Measurements from ENCODE around the gene P4HA2.

P4HA2 gene

GRCh38 chr5:132206782-132207181 lies 20.9 kb downstream of the P4HA2 start:
- H3K36me3 Mint-ChIP-seq = no peaks in the 10 kb centered on the region
- H3K9me3 Mint-ChIP-seq = no peaks in the 10 kb centered on the region
- H3K27me3 Mint-ChIP-seq = no peaks in the 10 kb centered on the region
- H3K4me3 Mint-ChIP-seq = no peak overlapping the region
- no peak overlapping the region for H3K27ac Mint-ChIP-seq
- H3K4me1 Mint-ChIP-seq = no peaks in the 10 kb centered on the region

GRCh38 chr5:132205385-132206125 lies 22.1 kb downstream of the P4HA2 start:
- Mint-ChIP-seq H3K4me1 (no peaks in the 10 kb centered on the region), H3K27ac (no peak overlapping the region)

GRCh38 chr5:132204371-132205135 lies 23.1 kb downstream of the P4HA2 start:
- Mint-ChIP-seq H3K27ac (no peak overlapping the region), H3K27me3 (no peaks in the 10 kb centered on the region), H3K4me1 (no peaks in the 10 kb centered on the region), H3K9me3 (no peaks in the 10 kb centered on the region), H3K4me3 (no peak overlapping the region), H3K36me3 (no peaks in the 10 kb centered on the region)

More at GRCh38 chr5:132205385-132206125, 22.1 kb downstream of the P4HA2 start:
- no peaks in the 10 kb centered on the region for H3K36me3 Mint-ChIP-seq
- no peaks in the 10 kb centered on the region for H3K27me3 Mint-ChIP-seq
- no peak overlapping the region for H3K4me3 Mint-ChIP-seq
- H3K9me3 Mint-ChIP-seq = no peaks in the 10 kb centered on the region

GRCh38 chr5:132203916-132204315 lies 23.7 kb downstream of the P4HA2 start:
- H3K27me3 Mint-ChIP-seq = no peaks in the 10 kb centered on the region
- H3K27ac Mint-ChIP-seq = no peak overlapping the region
- H3K4me3 Mint-ChIP-seq = no peak overlapping the region
- no peaks in the 10 kb centered on the region for H3K9me3 Mint-ChIP-seq
- no peaks in the 10 kb centered on the region for H3K36me3 Mint-ChIP-seq
- no peaks in the 10 kb centered on the region for H3K4me1 Mint-ChIP-seq

GRCh38 chr5:132203464-132203818 lies 24.2 kb downstream of the P4HA2 start:
- Mint-ChIP-seq H3K4me1 (no peaks in the 10 kb centered on the region), H3K9me3 (no peaks in the 10 kb centered on the region), H3K4me3 (no peak overlapping the region), H3K36me3 (no peaks in the 10 kb centered on the region), H3K27me3 (no peaks in the 10 kb centered on the region), H3K27ac (no peak overlapping the region)

GRCh38 chr5:132202711-132203463 lies 24.8 kb downstream of the P4HA2 start:
- Mint-ChIP-seq H3K27ac (no peak overlapping the region), H3K4me3 (no peak overlapping the region), H3K4me1 (no peaks in the 10 kb centered on the region), H3K27me3 (no peaks in the 10 kb centered on the region), H3K36me3 (no peaks in the 10 kb centered on the region), H3K9me3 (no peaks in the 10 kb centered on the region)

GRCh38 chr5:132199116-132199680 lies 28.5 kb downstream of the P4HA2 start:
- Mint-ChIP-seq H3K4me1 (no peaks in the 10 kb centered on the region), H3K4me3 (no peak overlapping the region), H3K27ac (no peak overlapping the region), H3K27me3 (no peaks in the 10 kb centered on the region), H3K9me3 (no peaks in the 10 kb centered on the region), H3K36me3 (no peaks in the 10 kb centered on the region)

- H3K36me3 Mint-ChIP-seq = no peaks in the 10 kb centered on the region
- H3K9me3 Mint-ChIP-seq = no peaks in the 10 kb centered on the region
- no peak overlapping the region for H3K4me3 Mint-ChIP-seq
- no peak overlapping the region for H3K27ac Mint-ChIP-seq
- no peaks in the 10 kb centered on the region for H3K4me1 Mint-ChIP-seq
- H3K27me3 Mint-ChIP-seq = no peaks in the 10 kb centered on the region
These were observed 29.1 kb downstream of the P4HA2 start for GRCh38 chr5:132198571-132198970.

GRCh38 chr5:132195727-132196126 lies 31.9 kb downstream of the P4HA2 start:
- Mint-ChIP-seq H3K36me3 (no peaks in the 10 kb centered on the region), H3K4me1 (no peaks in the 10 kb centered on the region), H3K27me3 (no peaks in the 10 kb centered on the region), H3K27ac (no peak overlapping the region), H3K4me3 (no peak overlapping the region), H3K9me3 (no peaks in the 10 kb centered on the region)

- H3K4me3 Mint-ChIP-seq = no peak overlapping the region
- no peaks in the 10 kb centered on the region for H3K9me3 Mint-ChIP-seq
- H3K27ac Mint-ChIP-seq = no peak overlapping the region
- peaks cover 7% of the 10 kb centered on the region for H3K4me1 Mint-ChIP-seq
- H3K36me3 Mint-ChIP-seq = no peaks in the 10 kb centered on the region
- peaks cover 5% of the 10 kb centered on the region for H3K27me3 Mint-ChIP-seq
These were observed 34.4 kb downstream of the P4HA2 start for GRCh38 chr5:132193165-132193694.

GRCh38 chr5:132190161-132190817 lies 37.4 kb downstream of the P4HA2 start:
- Mint-ChIP-seq H3K4me3 (no peak overlapping the region), H3K27me3 (peaks cover 11% of the 10 kb centered on the region), H3K27ac (no peak overlapping the region), H3K9me3 (no peaks in the 10 kb centered on the region), H3K36me3 (no peaks in the 10 kb centered on the region), H3K4me1 (peaks cover 7% of the 10 kb centered on the region)

GRCh38 chr5:132184588-132184987 lies 43.1 kb downstream of the P4HA2 start:
- H3K9me3 Mint-ChIP-seq = no peaks in the 10 kb centered on the region
- H3K4me3 Mint-ChIP-seq = no peak overlapping the region
- no peaks in the 10 kb centered on the region for H3K36me3 Mint-ChIP-seq
- peaks cover 8% of the 10 kb centered on the region for H3K4me1 Mint-ChIP-seq
- no peak overlapping the region for H3K27ac Mint-ChIP-seq
- H3K27me3 Mint-ChIP-seq = peaks cover 11% of the 10 kb centered on the region

- no peak overlapping the region for H3K4me3 Mint-ChIP-seq
- peaks cover 9% of the 10 kb centered on the region for H3K27me3 Mint-ChIP-seq
- no peak overlapping the region for H3K27ac Mint-ChIP-seq
- H3K9me3 Mint-ChIP-seq = no peaks in the 10 kb centered on the region
- peaks cover 8% of the 10 kb centered on the region for H3K4me1 Mint-ChIP-seq
- no peaks in the 10 kb centered on the region for H3K36me3 Mint-ChIP-seq
These were observed 43.9 kb downstream of the P4HA2 start for GRCh38 chr5:132183723-132184122.

- Mint-ChIP-seq H3K9me3 (no peaks in the 10 kb centered on the region), H3K4me3 (no peak overlapping the region), H3K36me3 (no peaks in the 10 kb centered on the region), H3K27me3 (peaks cover 6% of the 10 kb centered on the region), H3K4me1 (peaks cover 8% of the 10 kb centered on the region), H3K27ac (no peak overlapping the region)
These were observed 45.2 kb downstream of the P4HA2 start for GRCh38 chr5:132182359-132183040.
